Endothelial cell (in vitro differentiated cells): Measurements from ENCODE around the gene FNBP1. TPM values are rescaled to one million over a fixed set of nuclear protein-coding genes. Genes with fewer than 3 reads are reported as not detected.

Source experiments
- DNase-seq: peaks from one replicate; pipeline ENCODE4 v3.0.0; 2021; ENCODE audit warnings: low spot score
- H3K27ac Mint-ChIP-seq: one replicate; pipeline ENCODE4 v1.8.0; 2021; ENCODE audit warnings: mixed read lengths, inconsistent platforms; ENCODE audit not compliant: unreplicated experiment
- H3K27me3 Mint-ChIP-seq: one replicate; pipeline ENCODE4 v1.8.0; 2021; ENCODE audit warnings: mild to moderate bottlenecking, moderate library complexity, mixed read lengths, inconsistent platforms; ENCODE audit not compliant: unreplicated experiment
- H3K36me3 Mint-ChIP-seq: one replicate; pipeline ENCODE4 v1.8.0; 2021; ENCODE audit warnings: mild to moderate bottlenecking, low read depth, mixed read lengths, inconsistent platforms; ENCODE audit not compliant: unreplicated experiment
- H3K4me1 Mint-ChIP-seq: one replicate; pipeline ENCODE4 v1.8.0; 2021; ENCODE audit warnings: mild to moderate bottlenecking, mixed read lengths, inconsistent platforms; ENCODE audit not compliant: unreplicated experiment
- H3K4me3 Mint-ChIP-seq: one replicate; pipeline ENCODE4 v1.8.0; 2021; ENCODE audit warnings: mild to moderate bottlenecking, mixed read lengths, inconsistent platforms; ENCODE audit not compliant: unreplicated experiment
- H3K9me3 Mint-ChIP-seq: one replicate; pipeline ENCODE4 v1.8.0; 2021; ENCODE audit warnings: mixed read lengths, inconsistent platforms; ENCODE audit not compliant: unreplicated experiment
- total RNA-seq: library from RNA; stranded (reverse); fragmentation: NEBNext Ultra II Directional; extraction: Animal tissue kit (Norgen Biotek cat#: 25700); gene quantifications from one replicate; pipeline ENCODE4 v1.2.1, GENCODE V29; 2021; ENCODE audit not compliant: unreplicated experiment
- TF ChIP-seq, protein P1 (sequence below): fragments of 200-600 bp; sonication (generic); IDR thresholded peaks from one replicate; pipeline ENCODE4 v1.5.0; 2021; ENCODE audit warnings: antibody characterized with exemption; ENCODE audit not compliant: unreplicated experiment

The FNBP1 gene
- total RNA-seq, 1 donor from 2014 or later = 119 TPM

DNA sequence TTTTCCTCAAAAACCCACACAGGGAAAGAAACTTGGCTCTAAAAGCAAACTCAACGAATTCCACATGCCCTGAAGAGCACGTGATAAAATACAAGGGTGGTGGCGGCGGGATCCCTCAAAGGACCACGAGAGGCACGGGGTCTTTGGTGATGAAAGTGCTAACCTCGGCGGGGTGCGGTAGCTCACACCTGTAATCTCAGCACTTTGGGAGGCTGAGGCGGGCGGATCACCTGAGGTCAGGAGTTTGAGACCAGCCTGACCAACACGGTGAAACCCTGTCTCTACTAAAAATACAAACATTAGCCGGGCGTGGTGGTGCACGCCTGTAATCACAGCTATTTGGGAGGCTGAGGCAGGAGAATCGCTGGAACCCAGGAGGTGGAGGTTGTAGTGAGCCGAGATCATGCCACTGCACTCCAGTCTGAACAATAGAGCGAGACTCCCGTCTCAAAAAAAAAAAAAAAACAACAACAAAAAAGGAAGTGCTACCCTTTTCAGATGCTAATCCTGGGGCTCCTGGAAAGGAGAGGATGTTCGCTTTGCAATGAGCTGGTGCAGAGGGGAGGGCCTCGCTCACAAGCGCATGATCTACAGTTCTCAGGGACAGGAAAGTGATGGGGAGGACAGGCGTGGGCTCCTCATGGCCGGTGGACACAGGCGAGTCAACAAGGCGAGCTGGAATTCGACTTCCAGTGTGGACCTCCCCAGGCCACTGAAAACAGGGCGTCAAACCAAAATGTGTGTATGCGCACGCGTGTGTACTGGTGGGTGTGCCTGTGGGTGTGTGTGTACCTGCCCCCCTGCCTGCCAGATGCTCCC, 153.7 kb downstream of the FNBP1 start:
- peaks cover 52% of the 10 kb centered on the region for H3K4me1 Mint-ChIP-seq
- H3K27ac Mint-ChIP-seq = peak overlapping the region; percentile 80
- peak overlapping the region; percentile 86 for H3K4me3 Mint-ChIP-seq
- TF ChIP-seq, protein P1, sequence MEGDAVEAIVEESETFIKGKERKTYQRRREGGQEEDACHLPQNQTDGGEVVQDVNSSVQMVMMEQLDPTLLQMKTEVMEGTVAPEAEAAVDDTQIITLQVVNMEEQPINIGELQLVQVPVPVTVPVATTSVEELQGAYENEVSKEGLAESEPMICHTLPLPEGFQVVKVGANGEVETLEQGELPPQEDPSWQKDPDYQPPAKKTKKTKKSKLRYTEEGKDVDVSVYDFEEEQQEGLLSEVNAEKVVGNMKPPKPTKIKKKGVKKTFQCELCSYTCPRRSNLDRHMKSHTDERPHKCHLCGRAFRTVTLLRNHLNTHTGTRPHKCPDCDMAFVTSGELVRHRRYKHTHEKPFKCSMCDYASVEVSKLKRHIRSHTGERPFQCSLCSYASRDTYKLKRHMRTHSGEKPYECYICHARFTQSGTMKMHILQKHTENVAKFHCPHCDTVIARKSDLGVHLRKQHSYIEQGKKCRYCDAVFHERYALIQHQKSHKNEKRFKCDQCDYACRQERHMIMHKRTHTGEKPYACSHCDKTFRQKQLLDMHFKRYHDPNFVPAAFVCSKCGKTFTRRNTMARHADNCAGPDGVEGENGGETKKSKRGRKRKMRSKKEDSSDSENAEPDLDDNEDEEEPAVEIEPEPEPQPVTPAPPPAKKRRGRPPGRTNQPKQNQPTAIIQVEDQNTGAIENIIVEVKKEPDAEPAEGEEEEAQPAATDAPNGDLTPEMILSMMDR = no peak
- no peak for DNase-seq
- H3K27me3 Mint-ChIP-seq = peaks cover 15% of the 10 kb centered on the region
- H3K9me3 Mint-ChIP-seq = no peaks in the 10 kb centered on the region
- H3K36me3 Mint-ChIP-seq = peaks cover 38% of the 10 kb centered on the region

DNA sequence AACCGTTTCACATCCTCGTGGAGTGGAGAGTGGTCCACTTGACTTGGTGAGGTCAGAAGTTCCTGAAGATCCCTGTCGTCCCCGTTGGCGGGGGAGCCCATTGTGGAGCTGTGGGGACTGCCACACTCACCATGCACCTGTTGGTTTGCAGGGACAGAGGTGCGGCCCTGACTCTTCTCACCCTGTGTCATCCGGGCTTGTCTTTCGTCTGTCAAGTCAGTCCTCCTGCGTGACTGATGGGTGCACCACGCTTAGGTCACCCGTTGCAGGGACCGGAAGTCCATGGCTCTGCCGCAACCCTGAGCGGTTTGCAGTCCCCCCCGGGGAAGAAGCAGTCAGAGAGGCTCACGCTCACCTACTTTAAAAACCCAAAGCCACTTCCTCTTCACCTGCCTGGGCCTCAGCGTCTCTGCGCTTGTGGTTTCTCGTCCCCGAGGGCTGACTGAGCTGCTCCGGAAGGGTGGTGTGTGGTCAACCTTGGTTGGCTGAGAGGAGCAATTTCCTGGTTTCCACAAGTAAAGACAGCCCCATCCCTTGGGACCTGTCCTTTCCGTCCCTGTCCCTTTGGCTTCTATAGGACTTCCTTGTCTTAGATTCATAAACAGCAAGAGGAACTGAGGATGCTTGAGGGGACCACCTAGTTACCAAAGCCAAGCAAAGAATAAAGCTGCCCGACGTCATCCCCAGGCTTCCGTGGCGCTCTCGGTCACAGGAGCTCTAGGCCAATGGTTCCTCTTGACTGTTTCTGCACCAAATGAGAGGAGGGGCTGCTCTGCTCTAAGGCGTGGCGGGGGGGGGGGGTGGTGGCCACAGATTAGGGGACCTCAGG, 154.5 kb downstream of the FNBP1 start:
- DNase-seq = no peak
- peaks cover 56% of the 10 kb centered on the region for H3K4me1 Mint-ChIP-seq
- H3K4me3 Mint-ChIP-seq = peak overlapping the region; percentile 67
- H3K27ac Mint-ChIP-seq = no peak overlapping the region
- peaks cover 33% of the 10 kb centered on the region for H3K36me3 Mint-ChIP-seq
- no peaks in the 10 kb centered on the region for H3K9me3 Mint-ChIP-seq
- peaks cover 15% of the 10 kb centered on the region for H3K27me3 Mint-ChIP-seq
- TF ChIP-seq, protein P1 = no peak

DNA sequence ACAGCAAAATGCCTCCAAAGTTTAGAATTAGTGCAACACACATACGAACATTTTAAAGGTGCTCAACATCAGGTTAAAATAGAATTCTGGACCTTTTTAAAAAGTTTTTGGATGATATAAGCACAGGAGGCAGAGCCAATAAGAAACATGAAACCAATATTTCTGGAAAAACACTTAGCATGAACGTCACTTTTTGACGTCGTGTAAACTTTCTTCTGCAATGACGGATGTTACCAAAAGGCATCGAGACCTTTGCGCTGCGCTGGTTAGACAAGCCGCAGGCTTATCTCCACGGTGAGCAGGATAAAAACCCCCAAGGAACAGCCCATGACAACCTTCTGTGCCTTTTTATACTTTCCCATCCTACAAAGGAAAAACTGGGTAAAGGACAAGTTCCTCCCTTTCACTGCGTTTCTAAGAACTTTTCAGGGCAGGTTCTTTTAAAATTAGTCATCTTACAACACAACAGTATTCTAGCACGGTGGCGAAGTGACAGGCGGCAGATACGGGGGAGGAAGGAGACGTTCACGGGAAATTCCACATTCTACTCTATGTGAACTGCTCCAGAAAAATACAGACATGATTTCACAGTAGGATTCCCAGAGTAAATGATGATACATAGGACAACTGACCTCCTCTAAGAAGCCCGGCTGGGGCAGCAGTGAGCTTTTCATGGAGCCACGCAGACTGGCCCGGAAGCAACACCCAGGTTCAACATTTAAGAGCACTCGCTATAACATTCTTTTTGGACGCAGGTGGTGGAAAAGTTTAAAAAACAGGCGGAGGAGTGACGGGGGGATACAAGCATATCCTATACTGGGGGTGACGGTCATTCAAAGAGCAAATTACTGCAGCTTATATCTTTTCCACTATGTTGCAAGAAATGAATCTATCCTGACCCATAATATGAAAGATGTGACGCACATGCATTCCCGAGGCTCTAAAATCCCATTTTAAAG, 155.4 kb downstream of the FNBP1 start:
- DNase-seq = no peak
- peak overlapping the region; percentile 38 for H3K27ac Mint-ChIP-seq
- H3K36me3 Mint-ChIP-seq = peaks cover 33% of the 10 kb centered on the region
- TF ChIP-seq, protein P1 = no peak
- H3K4me1 Mint-ChIP-seq = peaks cover 56% of the 10 kb centered on the region
- peak overlapping the region; percentile 74 for H3K4me3 Mint-ChIP-seq
- peaks cover 15% of the 10 kb centered on the region for H3K27me3 Mint-ChIP-seq
- H3K9me3 Mint-ChIP-seq = no peaks in the 10 kb centered on the region

DNA sequence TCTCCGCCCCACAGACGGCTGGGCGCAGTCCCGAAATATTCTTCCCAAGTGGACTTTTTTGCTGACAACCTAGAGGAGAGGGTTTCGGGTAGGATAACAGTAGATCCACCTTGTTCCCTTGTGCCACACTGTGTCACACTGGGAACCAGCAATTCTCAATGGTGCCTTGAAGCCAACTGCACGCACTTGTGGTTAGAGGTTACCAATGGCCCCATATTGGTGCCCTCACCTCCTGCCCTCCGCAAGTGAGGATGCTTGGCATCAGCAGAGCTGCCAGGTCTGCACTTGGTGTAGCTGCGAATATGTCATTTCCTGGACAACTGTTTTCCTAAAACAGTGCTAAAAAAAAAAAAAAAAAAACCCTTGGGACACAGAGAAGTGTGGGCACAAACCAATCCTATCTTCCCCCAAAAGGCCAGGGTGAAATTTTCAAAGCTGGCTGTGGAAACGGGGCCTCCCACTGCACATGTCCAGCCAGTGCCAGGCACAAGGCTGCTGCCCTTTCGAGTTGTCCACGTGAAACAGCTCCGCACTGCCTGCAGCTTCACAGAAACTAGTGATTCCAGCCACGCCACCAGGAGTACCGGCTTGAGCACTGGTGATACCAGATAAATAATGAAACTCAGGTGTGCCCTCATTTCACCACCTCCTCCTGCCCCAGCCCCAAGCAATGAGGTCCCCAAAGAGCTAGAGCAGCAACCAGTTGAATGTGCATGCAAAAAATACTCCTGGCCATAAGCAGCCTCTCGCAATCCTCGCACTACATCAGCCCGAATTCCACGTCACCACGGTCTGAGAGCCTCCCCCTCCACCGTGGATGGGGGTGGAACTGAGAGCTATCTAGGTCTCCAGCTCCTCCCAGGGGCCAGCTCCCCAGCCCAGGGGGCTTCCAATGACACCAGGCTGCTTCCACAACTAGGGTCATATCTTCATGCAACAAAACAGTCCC, 156.5 kb downstream of the FNBP1 start:
- TF ChIP-seq, protein P1 = no peak
- H3K27me3 Mint-ChIP-seq = peaks cover 15% of the 10 kb centered on the region
- no peak overlapping the region for H3K4me3 Mint-ChIP-seq
- DNase-seq = no peak
- peaks cover 52% of the 10 kb centered on the region for H3K4me1 Mint-ChIP-seq
- H3K9me3 Mint-ChIP-seq = no peaks in the 10 kb centered on the region
- H3K36me3 Mint-ChIP-seq = peaks cover 29% of the 10 kb centered on the region
- H3K27ac Mint-ChIP-seq = peak overlapping the region; percentile 48
